Endodermal cell (in vitro differentiated cells): Measurements from ENCODE around the gene MARK4. TPM values are rescaled to one million over a fixed set of nuclear protein-coding genes. Genes with fewer than 3 reads are reported as not detected.
"Not testable (repeated sequence)": the region's sequence is repeated elsewhere in the genome, so short reads cannot be mapped to it uniquely, and the experiment has no call there.

Source experiments
- DNase-seq: peaks from one replicate; pipeline ENCODE4 v3.0.0-alpha.2; 2017
- H3K27ac ChIP-seq: 2 replicates; pipeline ENCODE4 v1.5.1; 2013; ENCODE audit warnings: mild to moderate bottlenecking, low read depth, low read length, moderate library complexity
- H3K27me3 ChIP-seq: 2 replicates; pipeline ENCODE4 v1.6.1; 2013; ENCODE audit warnings: mild to moderate bottlenecking, low read length, moderate library complexity; ENCODE audit not compliant: insufficient read depth, control insufficient read depth, poor library complexity, severe bottlenecking
- H3K36me3 ChIP-seq: 2 replicates; pipeline ENCODE4 v1.7.0; 2013; ENCODE audit warnings: mild to moderate bottlenecking, low read length, moderate library complexity; ENCODE audit not compliant: control insufficient read depth, insufficient read depth
- H3K4me1 ChIP-seq: one replicate; pipeline ENCODE4 v1.7.0; 2013; ENCODE audit warnings: low read length; ENCODE audit not compliant: control insufficient read depth, insufficient read depth
- H3K4me3 ChIP-seq: 2 replicates; pipeline ENCODE4 v1.5.1; 2013; ENCODE audit warnings: mild to moderate bottlenecking, low read length, moderate library complexity
- H3K9ac ChIP-seq: 2 replicates; pipeline ENCODE4 v1.6.1; 2013; ENCODE audit warnings: mild to moderate bottlenecking, low read length, moderate library complexity; ENCODE audit not compliant: poor library complexity, severe bottlenecking; ENCODE audit errors: extremely low read depth
- H3K9me3 ChIP-seq: 2 replicates; pipeline ENCODE4 v1.6.1; 2013; ENCODE audit warnings: mild to moderate bottlenecking, low read length, moderate library complexity; ENCODE audit not compliant: control insufficient read depth
- H3K27ac Mint-ChIP-seq: 2 replicates; pipeline ENCODE4 v1.8.0; 2020; ENCODE audit warnings: mixed read lengths
- H3K27me3 Mint-ChIP-seq: 2 replicates; pipeline ENCODE4 v1.8.0; 2021; ENCODE audit warnings: mild to moderate bottlenecking, mixed read lengths; ENCODE audit not compliant: insufficient read depth
- H3K36me3 Mint-ChIP-seq: 2 replicates; pipeline ENCODE4 v1.8.0; 2020; ENCODE audit warnings: low read depth, mixed read lengths
- H3K4me1 Mint-ChIP-seq: 2 replicates; pipeline ENCODE4 v1.8.0; 2020; ENCODE audit warnings: mixed read lengths
- H3K4me3 Mint-ChIP-seq: 2 replicates; pipeline ENCODE4 v1.8.0; 2020; ENCODE audit warnings: mild to moderate bottlenecking, moderate library complexity, mixed read lengths
- H3K9me3 Mint-ChIP-seq: 2 replicates; pipeline ENCODE4 v1.8.0; 2020; ENCODE audit warnings: mild to moderate bottlenecking, mixed read lengths
- CTCF ChIP-seq: fragments of 200-600 bp; sonication (generic); conservative IDR thresholded peaks from 2 replicates; pipeline ENCODE4 v1.5.0; 2021; ENCODE audit warnings: antibody characterized with exemption, mild to moderate bottlenecking
- WGBS, 2 experiments: methylation state at CpG; one replicate each; pipeline versions ENCODE4 v1.1.5 to v1.1.7; 2013; ENCODE audit warnings: missing lambda C conversion rate in 2 of 2, mixed read lengths in 1 of 2; ENCODE audit not compliant: insufficient coverage in 1 of 2, insufficient read length in 1 of 2; 5-methylcytosine and 5-hydroxymethylcytosine counted together
- total RNA-seq, 2 donors: library from RNA; stranded (reverse); fragmentation: NEBNext Ultra II Directional in 1 of 2; extraction: Animal tissue kit (Norgen Biotek cat#: 25700) in 1 of 2; gene quantifications; 2 replicates in 1 of 2; 3 replicates in 1 of 2; pipeline ENCODE4 v1.2.1, GENCODE V29; 2021

The MARK4 gene
- total RNA-seq, 2 donors from 2014 or later, result 74.6 to 90.6 TPM

GRCh38 chr19:45307361-45307760, 56.3 kb downstream of the MARK4 start:
- Histone ChIP-seq H3K9ac (no peak overlapping the region), H3K9me3 (no peaks in the 10 kb centered on the region), H3K36me3 (no peaks in the 10 kb centered on the region), H3K4me3 (no peak overlapping the region), H3K27me3 (no peaks in the 10 kb centered on the region), H3K4me1 (no peaks in the 10 kb centered on the region), H3K27ac (no peak overlapping the region)
- DNase-seq, result no peak
- H3K36me3 Mint-ChIP-seq, result peaks cover 2% of the 10 kb centered on the region
- no peaks in the 10 kb centered on the region for H3K4me1 Mint-ChIP-seq
- no peak overlapping the region for H3K27ac Mint-ChIP-seq
- H3K9me3 Mint-ChIP-seq, result peaks cover 5% of the 10 kb centered on the region
- H3K27me3 Mint-ChIP-seq, result peaks cover 33% of the 10 kb centered on the region
- 92 to 97% methylated on average over 13 to 19 of the region's 19 CpGs for WGBS, 2 experiments
- TF ChIP-seq CTCF, result no peak
- no peak overlapping the region for H3K4me3 Mint-ChIP-seq

- not testable (repeated sequence) for H3K36me3 Mint-ChIP-seq, H3K4me3 Mint-ChIP-seq, H3K27ac ChIP-seq, H3K27ac Mint-ChIP-seq, H3K4me1 Mint-ChIP-seq, H3K36me3 ChIP-seq, DNase-seq, H3K9me3 Mint-ChIP-seq, H3K4me3 ChIP-seq, H3K9me3 ChIP-seq, H3K4me1 ChIP-seq, H3K9ac ChIP-seq
- peaks cover 14% of the 10 kb centered on the region for H3K27me3 ChIP-seq
- WGBS, 2 experiments, result 93 to 94% methylated on average over 6 to 8 of the region's 8 CpGs
- peaks cover 40% of the 10 kb centered on the region for H3K27me3 Mint-ChIP-seq
Observed at GRCh38 chr19:45309322-45309721, 58.3 kb downstream of the MARK4 start.

- 89% methylated on average over 14 to 18 of the region's 18 CpGs for WGBS, 2 experiments
- H3K27me3 Mint-ChIP-seq, result peaks cover 43% of the 10 kb centered on the region
- DNase-seq, result peak; percentile 55
- no peaks in the 10 kb centered on the region for H3K4me1 Mint-ChIP-seq
- H3K9me3 Mint-ChIP-seq, result no peaks in the 10 kb centered on the region
- peaks cover 33% of the 10 kb centered on the region for H3K27me3 ChIP-seq
- H3K27ac ChIP-seq, result no peak overlapping the region
- no peaks in the 10 kb centered on the region for H3K4me1 ChIP-seq
- no peaks in the 10 kb centered on the region for H3K36me3 Mint-ChIP-seq
- H3K4me3 ChIP-seq, result no peak overlapping the region
- H3K27ac Mint-ChIP-seq, result no peak overlapping the region
- TF ChIP-seq CTCF, result no peak
- no peaks in the 10 kb centered on the region for H3K36me3 ChIP-seq
- no peak overlapping the region for H3K9ac ChIP-seq
- H3K9me3 ChIP-seq, result no peaks in the 10 kb centered on the region
- no peak overlapping the region for H3K4me3 Mint-ChIP-seq
Observed at GRCh38 chr19:45311621-45312020, 60.5 kb downstream of the MARK4 start.

- H3K36me3 Mint-ChIP-seq, H3K9me3 Mint-ChIP-seq: not testable (repeated sequence)
Observed at GRCh38 chr19:45312285-45312684, 61.2 kb downstream of the MARK4 start.

More at GRCh38 chr19:45312285-45312684, 61.2 kb downstream of the MARK4 start:
- peaks cover 43% of the 10 kb centered on the region for H3K27me3 Mint-ChIP-seq
- DNase-seq, H3K4me3 ChIP-seq, H3K4me1 ChIP-seq, H3K9ac ChIP-seq, H3K27ac Mint-ChIP-seq, H3K9me3 ChIP-seq, H3K4me1 Mint-ChIP-seq, H3K36me3 ChIP-seq, H3K27ac ChIP-seq, H3K4me3 Mint-ChIP-seq: not testable (repeated sequence)
- 91 to 97% methylated on average over 13 to 14 of the region's 14 CpGs for WGBS, 2 experiments
- H3K27me3 ChIP-seq, result peaks cover 36% of the 10 kb centered on the region
